Transverse colon (tissue), 4 donors: ENCODE data around the gene SLTM. TPM values are rescaled to one million over a fixed set of nuclear protein-coding genes. Genes with fewer than 3 reads are reported as not detected.
"Not testable (repeated sequence)": the region's sequence is repeated elsewhere in the genome, so short reads cannot be mapped to it uniquely, and the experiment has no call there.

Experiments
- DNase-seq: peaks from one replicate; pipeline ENCODE4 v3.0.0-alpha.2; 2019
- H3K27ac ChIP-seq, 4 donors: fragments of 200-600 bp; sonication (generic); 2 replicates each; pipeline ENCODE4 v1.5.1; 2016 to 2018; ENCODE audit warnings: inconsistent platforms in 4 of 4
- H3K27me3 ChIP-seq: fragments of 200-600 bp; sonication (generic); 2 replicates; pipeline ENCODE4 v1.5.1; 2017; ENCODE audit warnings: inconsistent platforms
- H3K36me3 ChIP-seq, 4 donors: fragments of 200-600 bp; sonication (generic); 2 replicates each; pipeline ENCODE4 v1.5.1; 2017 to 2019; ENCODE audit warnings: inconsistent platforms in 4 of 4
- H3K4me1 ChIP-seq, 4 donors: fragments of 200-600 bp; sonication (generic); 2 replicates each; pipeline ENCODE4 v1.5.1; 2017 to 2020; ENCODE audit warnings: inconsistent platforms in 4 of 4
- H3K4me3 ChIP-seq, 4 donors: fragments of 200-600 bp; sonication (generic); 1 replicate in 1 of 4; 2 replicates in 3 of 4; pipeline versions ENCODE4 v1.5.1 to v1.6.1; 2017 to 2019; ENCODE audit warnings: inconsistent platforms in 4 of 4
- H3K9me3 ChIP-seq, 2 donors: fragments of 200-600 bp; sonication (generic); 2 replicates each; pipeline ENCODE4 v1.5.1; 2017 to 2019; ENCODE audit warnings: inconsistent platforms in 2 of 2
- EP300 ChIP-seq: sonication (generic); formaldehyde crosslinking; IDR thresholded peaks from one replicate; pipeline ENCODE4 v1.6.1; 2017; ENCODE audit warnings: antibody characterized with exemption, low read depth
- POLR2A ChIP-seq: fragments of 450-650 bp; IDR thresholded peaks from one replicate; pipeline ENCODE4 v1.6.1; 2016; ENCODE audit warnings: antibody characterized with exemption, mild to moderate bottlenecking, moderate library complexity
- POLR2AphosphoS5 ChIP-seq, 3 donors: sonication (generic); formaldehyde crosslinking; IDR thresholded peaks; one replicate each; pipeline ENCODE4 v1.6.1; 2016; ENCODE audit warnings: antibody characterized with exemption in 3 of 3
- WGBS, 2 donors: methylation state at CpG; one replicate each; pipeline ENCODE4 v1.1.5; 2018; ENCODE audit warnings: low coverage in 1 of 2; 5-methylcytosine and 5-hydroxymethylcytosine counted together
- in situ Hi-C, 4 donors: fragments of 200-750 bp; cut with MboI; loops; one replicate each; pipeline versions ENCODE4 v1.15.0 to v1.15.1; 2017; ENCODE audit warnings: low sequenced_read_pairs in 3 of 4, low pct_ligation_motif_present in 1 of 4, low pct_unique_long_range_greater_than_20kb in 1 of 4
- intact Hi-C: fragments of 100-400 bp; cut with DNase I; formaldehyde crosslinking; loops from one replicate; pipeline ENCODE4 v1.15.1; 2023; ENCODE audit warnings: low total_unique reads
- total RNA-seq, 4 donors: library from RNA; depleted of rRNA; stranded (reverse); fragments of >200 nt; gene quantifications; one replicate each; pipeline ENCODE4 v1.1.0, GENCODE V29; 2016
- TF ChIP-seq, protein P1 (sequence below), 5 experiments: fragments of 200-600 bp in 3 of 5; fragments of 450-650 bp in 2 of 5; sonication (generic) in 3 of 5; IDR thresholded peaks; 1 replicate in 2 of 5; 2 replicates in 3 of 5; pipeline ENCODE4 v1.5.1; 2016 to 2017; ENCODE audit warnings: antibody characterized with exemption in 5 of 5, inconsistent platforms in 3 of 5, mild to moderate bottlenecking in 2 of 5, moderate library complexity in 1 of 5

SLTM gene
- total RNA-seq, 4 donors from 2014 or later = 91.9 to 447 (median 143) TPM

DNA sequence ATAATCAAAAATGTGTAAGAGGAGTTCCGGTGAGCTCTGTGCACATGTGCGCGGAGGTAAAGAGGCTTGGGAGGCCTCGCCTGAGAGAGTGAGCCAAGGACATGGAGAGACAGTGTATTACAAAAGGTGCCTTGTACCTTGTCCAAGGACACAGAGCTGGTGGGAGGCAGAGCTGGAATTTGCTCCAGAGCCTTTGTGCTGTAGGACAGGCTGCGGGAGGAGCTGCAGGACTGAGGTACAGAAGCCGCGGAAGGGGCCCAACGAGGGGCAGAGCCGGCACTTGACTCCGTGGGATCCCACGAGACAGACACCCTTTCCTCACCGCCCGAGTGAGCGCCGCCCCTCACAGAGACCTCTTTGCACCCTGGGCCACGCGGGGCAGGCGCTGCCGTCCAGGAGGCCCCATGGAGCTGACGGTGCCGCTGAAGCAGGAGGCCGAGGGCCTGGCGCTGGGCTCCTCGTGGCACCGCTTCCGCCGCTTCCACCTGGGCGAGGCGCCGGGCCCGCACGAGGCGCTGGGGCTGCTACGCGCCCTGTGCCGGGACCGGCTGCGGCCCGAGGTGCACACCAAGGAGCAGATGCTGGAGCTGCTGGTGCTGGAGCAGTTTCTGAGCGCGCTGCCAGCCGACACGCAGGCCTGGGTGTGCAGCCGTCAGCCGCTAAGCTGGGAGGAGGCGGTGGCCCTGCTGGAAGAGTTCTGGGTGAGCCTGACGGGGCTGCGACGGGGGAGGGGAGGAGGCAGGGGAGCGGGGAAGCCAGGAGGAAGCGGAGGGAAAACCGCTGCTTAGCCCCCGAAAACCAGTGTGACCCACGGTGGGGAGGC lies 68.7 kb downstream of the SLTM start:
- WGBS, 2 donors = 72 to 89% methylated on average over 4 to 54 of the region's 54 CpGs
- Histone ChIP-seq H3K4me3 (peak overlapping the region in 2 of 4 donors; percentile 23 to 25), H3K27ac (no peak overlapping the region), H3K9me3 (no peaks in the 10 kb centered on the region), H3K4me1 (peaks cover 0 to 7% (median 2%) of the 10 kb centered on the region in 4 donors), H3K36me3 (no peaks in the 10 kb centered on the region), H3K27me3 (no peaks in the 10 kb centered on the region)
- intact Hi-C loops (no loop called here), in situ Hi-C loops (no loop called here)
- DNase-seq = no peak
- TF ChIP-seq, protein P1, sequence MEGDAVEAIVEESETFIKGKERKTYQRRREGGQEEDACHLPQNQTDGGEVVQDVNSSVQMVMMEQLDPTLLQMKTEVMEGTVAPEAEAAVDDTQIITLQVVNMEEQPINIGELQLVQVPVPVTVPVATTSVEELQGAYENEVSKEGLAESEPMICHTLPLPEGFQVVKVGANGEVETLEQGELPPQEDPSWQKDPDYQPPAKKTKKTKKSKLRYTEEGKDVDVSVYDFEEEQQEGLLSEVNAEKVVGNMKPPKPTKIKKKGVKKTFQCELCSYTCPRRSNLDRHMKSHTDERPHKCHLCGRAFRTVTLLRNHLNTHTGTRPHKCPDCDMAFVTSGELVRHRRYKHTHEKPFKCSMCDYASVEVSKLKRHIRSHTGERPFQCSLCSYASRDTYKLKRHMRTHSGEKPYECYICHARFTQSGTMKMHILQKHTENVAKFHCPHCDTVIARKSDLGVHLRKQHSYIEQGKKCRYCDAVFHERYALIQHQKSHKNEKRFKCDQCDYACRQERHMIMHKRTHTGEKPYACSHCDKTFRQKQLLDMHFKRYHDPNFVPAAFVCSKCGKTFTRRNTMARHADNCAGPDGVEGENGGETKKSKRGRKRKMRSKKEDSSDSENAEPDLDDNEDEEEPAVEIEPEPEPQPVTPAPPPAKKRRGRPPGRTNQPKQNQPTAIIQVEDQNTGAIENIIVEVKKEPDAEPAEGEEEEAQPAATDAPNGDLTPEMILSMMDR (IDR thresholded peaks at IDR 0.05) = no peak
- no peak for TF ChIP-seq POLR2A
- no peak for TF ChIP-seq POLR2AphosphoS5 (IDR thresholded peaks at IDR 0.05)
- TF ChIP-seq EP300 = no peak

DNA sequence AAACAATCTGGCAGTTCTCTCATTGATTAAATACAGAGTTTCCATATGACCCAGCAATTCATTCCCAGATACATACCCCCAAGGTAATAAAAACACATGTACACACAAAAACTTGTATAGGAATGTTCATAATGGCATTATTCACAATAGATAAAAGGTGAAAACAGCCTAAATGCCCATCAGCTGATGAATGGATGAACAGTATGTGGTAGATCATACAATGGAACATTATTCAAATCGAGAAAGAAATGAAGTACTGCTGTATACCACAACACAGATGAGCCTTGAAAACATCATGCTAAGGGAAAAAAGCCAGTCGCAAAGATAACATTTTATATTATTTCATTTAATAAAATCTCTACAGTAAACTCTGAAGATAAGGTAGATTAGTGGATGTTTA lies 71.2 kb downstream of the SLTM start:
- no peak overlapping the region for H3K4me3 ChIP-seq
- 86 to 100% methylated on average over 2 of the region's 2 CpGs for WGBS, 2 donors
- H3K9me3 ChIP-seq = no peaks in the 10 kb centered on the region

DNA sequence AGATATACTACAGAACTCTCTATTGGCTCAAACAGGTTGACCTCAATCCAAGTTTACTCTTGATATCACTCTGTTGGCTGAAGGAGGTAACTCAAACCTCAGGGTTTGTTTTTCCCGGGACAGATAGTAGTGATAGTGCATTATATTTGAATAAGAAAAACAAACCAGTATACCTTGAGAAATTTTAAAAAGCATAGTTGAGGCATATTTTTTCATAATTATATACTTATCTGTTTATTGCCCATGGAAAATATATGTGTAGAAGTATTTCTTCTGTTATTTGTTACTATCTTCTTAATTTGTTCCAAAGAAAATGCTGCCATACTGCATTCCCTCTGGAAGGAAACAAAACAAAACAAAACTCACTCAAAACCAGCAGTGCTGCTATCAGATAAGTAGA lies 76.9 kb downstream of the SLTM start:
- intact Hi-C loops, DNase-seq, H3K27ac ChIP-seq, H3K27me3 ChIP-seq, H3K9me3 ChIP-seq, H3K4me3 ChIP-seq, in situ Hi-C loops, H3K4me1 ChIP-seq: not testable (repeated sequence)
- 50% methylated on average over 1 of the region's 1 CpG for WGBS, 2 donors
- peaks cover 0 to 13% (median 2%) of the 10 kb centered on the region in 4 donors for H3K36me3 ChIP-seq

More for the DNA sequence above, 71.2 kb downstream of the SLTM start:
- no peak for DNase-seq
- TF ChIP-seq POLR2AphosphoS5 (IDR thresholded peaks at IDR 0.05) = no peak
- TF ChIP-seq, protein P1 (IDR thresholded peaks at IDR 0.05) = no peak
- TF ChIP-seq POLR2A = no peak
- no peak for TF ChIP-seq EP300
- H3K36me3 ChIP-seq = no peaks in the 10 kb centered on the region
- in situ Hi-C loops (no loop called here), intact Hi-C loops (no loop called here)
- no peak overlapping the region for H3K27ac ChIP-seq
- peaks cover 0 to 7% (median 2%) of the 10 kb centered on the region in 4 donors for H3K4me1 ChIP-seq
- no peaks in the 10 kb centered on the region for H3K27me3 ChIP-seq

DNA sequence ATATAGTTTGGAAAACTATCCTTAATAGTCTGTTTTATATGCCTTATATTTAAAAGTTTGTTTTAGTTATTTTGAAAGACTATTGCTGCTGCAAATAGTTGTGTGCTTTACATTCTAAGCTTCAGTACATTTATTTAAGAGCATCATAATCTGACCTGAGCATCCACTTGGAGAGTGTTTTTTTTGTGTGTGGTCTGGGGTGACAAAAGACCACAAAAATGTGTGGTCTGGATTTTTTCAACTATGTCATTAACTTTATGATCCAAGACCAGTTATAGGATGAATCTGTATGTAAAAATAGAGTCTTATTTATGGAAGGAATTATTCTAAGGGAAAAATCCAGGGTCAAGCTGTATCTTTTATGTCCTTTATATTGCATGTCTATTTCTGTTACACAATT lies 77.4 kb downstream of the SLTM start:
- in situ Hi-C loops (no loop called here), intact Hi-C loops (no loop called here)
- peaks cover 0 to 3% (median 0%) of the 10 kb centered on the region in 4 donors for H3K4me1 ChIP-seq
- H3K27me3 ChIP-seq = no peaks in the 10 kb centered on the region
- no peaks in the 10 kb centered on the region for H3K9me3 ChIP-seq
- H3K4me3 ChIP-seq = no peak overlapping the region
- peaks cover 0 to 13% (median 2%) of the 10 kb centered on the region in 4 donors for H3K36me3 ChIP-seq
- no peak for DNase-seq
- H3K27ac ChIP-seq = no peak overlapping the region
- TF ChIP-seq EP300 (no peak), POLR2A (no peak), POLR2AphosphoS5 (IDR thresholded peaks at IDR 0.05) (no peak)
- TF ChIP-seq, protein P1 (IDR thresholded peaks at IDR 0.05) = no peak
